ENCODE data around the gene LPCAT4. TPM values are rescaled to one million over a fixed set of nuclear protein-coding genes. Genes with fewer than 3 reads are reported as not detected.

LPCAT4 gene
- total and polyA plus RNA-seq, 7 donors, result 6.7 to 13.1 (median 8.5) TPM

GRCh38 chr15:34360298-34360697 lies 6.7 kb downstream of the LPCAT4 start:
- DNase-seq (no peak), ATAC-seq (no peak)
- intact Hi-C loops (cut with DNase I), result no loop called here
- TF ChIP-seq, protein P1, sequence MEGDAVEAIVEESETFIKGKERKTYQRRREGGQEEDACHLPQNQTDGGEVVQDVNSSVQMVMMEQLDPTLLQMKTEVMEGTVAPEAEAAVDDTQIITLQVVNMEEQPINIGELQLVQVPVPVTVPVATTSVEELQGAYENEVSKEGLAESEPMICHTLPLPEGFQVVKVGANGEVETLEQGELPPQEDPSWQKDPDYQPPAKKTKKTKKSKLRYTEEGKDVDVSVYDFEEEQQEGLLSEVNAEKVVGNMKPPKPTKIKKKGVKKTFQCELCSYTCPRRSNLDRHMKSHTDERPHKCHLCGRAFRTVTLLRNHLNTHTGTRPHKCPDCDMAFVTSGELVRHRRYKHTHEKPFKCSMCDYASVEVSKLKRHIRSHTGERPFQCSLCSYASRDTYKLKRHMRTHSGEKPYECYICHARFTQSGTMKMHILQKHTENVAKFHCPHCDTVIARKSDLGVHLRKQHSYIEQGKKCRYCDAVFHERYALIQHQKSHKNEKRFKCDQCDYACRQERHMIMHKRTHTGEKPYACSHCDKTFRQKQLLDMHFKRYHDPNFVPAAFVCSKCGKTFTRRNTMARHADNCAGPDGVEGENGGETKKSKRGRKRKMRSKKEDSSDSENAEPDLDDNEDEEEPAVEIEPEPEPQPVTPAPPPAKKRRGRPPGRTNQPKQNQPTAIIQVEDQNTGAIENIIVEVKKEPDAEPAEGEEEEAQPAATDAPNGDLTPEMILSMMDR (IDR thresholded peaks at IDR 0.05), result no peak
- Histone ChIP-seq H3K27me3 (ENCODE audit: insufficient read depth in 3 of 3, low read length in 2 of 3) (no peaks in the 10 kb centered on the region), H3K36me3 (ENCODE audit: insufficient read depth in 1 of 2, low read depth in 1 of 2) (peaks cover 0 to 57% of the 10 kb centered on the region in 2 donors), H3K4me1 (no peaks in the 10 kb centered on the region), H3K9me3 (no peaks in the 10 kb centered on the region), H3K4me3 (no peak overlapping the region), H3K27ac (no peak overlapping the region)
- 93 to 100% (median 95%) methylated on average over 1 of the region's 1 CpG for WGBS, 3 donors

- Histone ChIP-seq H3K27ac (no peak overlapping the region), H3K36me3 (ENCODE audit: insufficient read depth in 1 of 2, low read depth in 1 of 2) (peaks cover 0 to 57% of the 10 kb centered on the region in 2 donors), H3K4me3 (no peak overlapping the region), H3K27me3 (ENCODE audit: insufficient read depth in 3 of 3, low read length in 2 of 3) (no peaks in the 10 kb centered on the region), H3K4me1 (no peaks in the 10 kb centered on the region), H3K9me3 (no peaks in the 10 kb centered on the region)
- DNase-seq, result no peak
- 68 to 88% (median 68%) methylated on average over 3 of the region's 3 CpGs for WGBS, 3 donors
- TF ChIP-seq, protein P1 (IDR thresholded peaks at IDR 0.05), result no peak
- intact Hi-C loops (cut with DNase I), result no loop called here
- no peak for ATAC-seq
Measured at GRCh38 chr15:34359416-34359815, 7.6 kb downstream of the LPCAT4 start.

GRCh38 chr15:34358948-34359347 lies 8.0 kb downstream of the LPCAT4 start:
- ATAC-seq (no peak), DNase-seq (no peak)
- intact Hi-C loops (cut with DNase I), result no loop called here
- TF ChIP-seq, protein P1 (IDR thresholded peaks at IDR 0.05), result no peak
- Histone ChIP-seq H3K9me3 (no peaks in the 10 kb centered on the region), H3K4me3 (no peak overlapping the region), H3K27ac (no peak overlapping the region), H3K4me1 (no peaks in the 10 kb centered on the region), H3K27me3 (ENCODE audit: insufficient read depth in 3 of 3, low read length in 2 of 3) (no peaks in the 10 kb centered on the region), H3K36me3 (ENCODE audit: insufficient read depth in 1 of 2, low read depth in 1 of 2) (peaks cover 0 to 55% of the 10 kb centered on the region in 2 donors)
- WGBS, 3 donors, result 95 to 98% (median 97%) methylated on average over 4 of the region's 4 CpGs

GRCh38 chr15:34358367-34358766 lies 8.6 kb downstream of the LPCAT4 start:
- WGBS, 3 donors, result 75 to 84% (median 80%) methylated on average over 3 of the region's 3 CpGs
- H3K36me3 ChIP-seq (ENCODE audit: insufficient read depth in 1 of 2, low read depth in 1 of 2), result peaks cover 0 to 50% of the 10 kb centered on the region in 2 donors
- H3K4me3 ChIP-seq, result no peak overlapping the region
- no peak for ATAC-seq
- no peaks in the 10 kb centered on the region for H3K4me1 ChIP-seq
- no peaks in the 10 kb centered on the region for H3K9me3 ChIP-seq
- H3K27ac ChIP-seq, result no peak overlapping the region
- TF ChIP-seq, protein P1 (IDR thresholded peaks at IDR 0.05), result no peak
- H3K27me3 ChIP-seq (ENCODE audit: insufficient read depth in 3 of 3, low read length in 2 of 3), result no peaks in the 10 kb centered on the region
- no peak for DNase-seq
- intact Hi-C loops (cut with DNase I), result no loop called here

- WGBS, 3 donors, result 92 to 100% (median 95%) methylated on average over 1 of the region's 1 CpG
- DNase-seq (no peak), ATAC-seq (no peak)
- TF ChIP-seq, protein P1 (IDR thresholded peaks at IDR 0.05), result no peak
- Histone ChIP-seq H3K36me3 (ENCODE audit: insufficient read depth in 1 of 2, low read depth in 1 of 2) (peaks cover 0 to 43% of the 10 kb centered on the region in 2 donors), H3K27ac (no peak overlapping the region), H3K4me1 (no peaks in the 10 kb centered on the region), H3K9me3 (no peaks in the 10 kb centered on the region), H3K27me3 (ENCODE audit: insufficient read depth in 3 of 3, low read length in 2 of 3) (no peaks in the 10 kb centered on the region), H3K4me3 (no peak overlapping the region)
- intact Hi-C loops (cut with DNase I), result no loop called here
Measured at GRCh38 chr15:34357653-34358052, 9.3 kb downstream of the LPCAT4 start.

Data from psoas muscle (tissue), 8 donors.